BE2C (cell line): ENCODE results near the gene NUDT2.

Source experiments
- DNase-seq: peaks from one replicate; pipeline ENCODE4 v3.0.0-alpha.2; 2020
- H3K27me3 ChIP-seq: fragments of 250-450 bp; sonication (Bioruptor Pico); 2 replicates; pipeline ENCODE4 v1.5.1; 2020; ENCODE audit warnings: mild to moderate bottlenecking
- H3K36me3 ChIP-seq: fragments of 250-450 bp; sonication (Bioruptor Pico); 2 replicates; pipeline ENCODE4 v1.5.1; 2020; ENCODE audit warnings: mild to moderate bottlenecking
- H3K4me1 ChIP-seq: fragments of 250-450 bp; sonication (Bioruptor Pico); 2 replicates; pipeline ENCODE4 v1.5.1; 2020
- H3K4me3 ChIP-seq: 2 replicates; pipeline ENCODE4 v1.5.1; 2011; ENCODE audit warnings: low read depth, low read length
- H3K9me3 ChIP-seq: fragments of 250-450 bp; sonication (Bioruptor Pico); 2 replicates; pipeline ENCODE4 v1.5.1; 2020
- TF ChIP-seq, protein P1 (sequence below): IDR thresholded peaks from 2 replicates; pipeline ENCODE4 v1.5.1; 2012; ENCODE audit warnings: mild to moderate bottlenecking, low read depth, low read length

The NUDT2 gene

DNA sequence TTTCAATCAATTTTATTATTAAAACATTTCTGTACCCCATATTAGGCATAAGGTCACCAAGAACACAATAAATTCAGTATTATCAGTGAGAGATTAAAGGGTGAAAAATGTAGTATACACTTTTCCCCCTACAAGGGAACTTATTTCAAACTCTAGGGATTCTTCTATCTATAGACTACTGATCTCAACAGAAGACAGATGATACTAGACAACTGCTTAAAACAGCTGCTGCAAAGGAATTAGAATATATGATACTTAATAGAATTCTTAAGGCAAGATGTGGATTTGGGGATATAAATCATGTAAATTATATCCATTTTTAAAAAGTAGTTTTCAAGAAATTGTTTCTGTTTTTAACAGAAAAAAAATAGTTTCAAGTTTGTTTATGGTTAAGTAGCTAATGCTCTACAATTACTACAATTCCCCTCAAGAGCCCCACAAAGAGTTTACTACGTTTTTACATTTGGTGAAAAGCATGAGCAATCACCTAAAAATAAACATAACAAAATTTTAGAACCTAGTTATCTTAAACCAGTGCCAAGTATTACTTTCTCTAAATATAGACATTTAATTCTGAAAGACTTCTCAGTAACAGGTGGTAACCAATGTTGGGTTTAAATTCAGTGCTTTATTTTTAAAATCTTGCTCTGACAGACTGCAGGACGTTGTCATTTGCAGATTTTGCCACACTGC is 6.3 kb upstream of the NUDT2 start:
- Histone ChIP-seq H3K36me3 (no peaks in the 10 kb centered on the region), H3K9me3 (no peaks in the 10 kb centered on the region), H3K4me3 (no peak overlapping the region), H3K4me1 (no peaks in the 10 kb centered on the region; the same call in 1 of the 2 replicates), H3K27me3 (no peaks in the 10 kb centered on the region)
- TF ChIP-seq, protein P1, sequence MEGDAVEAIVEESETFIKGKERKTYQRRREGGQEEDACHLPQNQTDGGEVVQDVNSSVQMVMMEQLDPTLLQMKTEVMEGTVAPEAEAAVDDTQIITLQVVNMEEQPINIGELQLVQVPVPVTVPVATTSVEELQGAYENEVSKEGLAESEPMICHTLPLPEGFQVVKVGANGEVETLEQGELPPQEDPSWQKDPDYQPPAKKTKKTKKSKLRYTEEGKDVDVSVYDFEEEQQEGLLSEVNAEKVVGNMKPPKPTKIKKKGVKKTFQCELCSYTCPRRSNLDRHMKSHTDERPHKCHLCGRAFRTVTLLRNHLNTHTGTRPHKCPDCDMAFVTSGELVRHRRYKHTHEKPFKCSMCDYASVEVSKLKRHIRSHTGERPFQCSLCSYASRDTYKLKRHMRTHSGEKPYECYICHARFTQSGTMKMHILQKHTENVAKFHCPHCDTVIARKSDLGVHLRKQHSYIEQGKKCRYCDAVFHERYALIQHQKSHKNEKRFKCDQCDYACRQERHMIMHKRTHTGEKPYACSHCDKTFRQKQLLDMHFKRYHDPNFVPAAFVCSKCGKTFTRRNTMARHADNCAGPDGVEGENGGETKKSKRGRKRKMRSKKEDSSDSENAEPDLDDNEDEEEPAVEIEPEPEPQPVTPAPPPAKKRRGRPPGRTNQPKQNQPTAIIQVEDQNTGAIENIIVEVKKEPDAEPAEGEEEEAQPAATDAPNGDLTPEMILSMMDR = no peak
- DNase-seq = no peak

DNA sequence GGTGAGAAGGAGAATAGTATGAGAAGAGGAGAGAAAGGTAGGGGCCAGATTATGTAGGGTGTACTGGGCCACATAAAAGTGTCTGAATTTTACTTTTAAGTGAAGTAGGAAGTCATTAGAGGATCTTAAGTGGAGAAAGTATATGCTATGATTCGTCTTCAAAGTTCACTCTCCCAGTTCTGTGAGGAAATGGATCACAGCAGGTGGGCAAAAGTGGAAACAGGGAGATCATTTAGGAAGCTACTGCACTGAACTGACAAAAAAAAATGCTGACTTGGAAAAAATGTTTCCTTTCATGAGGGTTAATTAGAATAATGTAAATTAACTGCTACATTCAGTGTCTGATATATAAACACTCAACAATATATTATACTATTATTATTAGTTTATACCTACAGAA is 2.7 kb upstream of the NUDT2 start:
- TF ChIP-seq, protein P1 = no peak
- no peaks in the 10 kb centered on the region for H3K27me3 ChIP-seq
- H3K9me3 ChIP-seq = no peaks in the 10 kb centered on the region
- DNase-seq = no peak
- H3K4me3 ChIP-seq = no peak overlapping the region
- no peaks in the 10 kb centered on the region for H3K36me3 ChIP-seq
- H3K4me1 ChIP-seq = no peaks in the 10 kb centered on the region; the same call in 1 of the 2 replicates

DNA sequence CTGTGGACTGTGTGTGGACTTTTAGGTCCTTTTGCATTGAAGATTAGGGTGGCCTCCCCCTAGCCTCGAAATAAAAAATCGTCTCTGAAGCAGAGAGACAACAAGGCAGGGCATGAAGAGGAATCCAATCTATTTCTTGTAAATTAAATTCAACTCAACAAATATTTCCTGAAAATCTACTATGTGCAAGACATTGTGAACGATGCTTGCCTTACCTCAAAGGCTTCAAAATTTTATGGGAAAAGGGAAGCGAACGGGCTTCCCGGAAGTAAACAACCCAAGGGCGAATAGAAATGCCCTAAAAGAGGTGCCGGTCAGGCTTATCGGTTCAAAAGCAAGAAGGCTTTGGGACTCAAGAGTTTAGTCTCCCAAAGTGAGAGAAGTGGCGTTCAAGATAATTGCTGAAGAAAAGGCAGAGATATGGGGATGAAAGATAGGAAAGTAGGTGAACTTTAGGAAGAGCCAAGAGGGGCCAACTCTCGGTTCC is 826 bp upstream of the NUDT2 start:
- TF ChIP-seq, protein P1 = no peak
- no peak for DNase-seq
- no peaks in the 10 kb centered on the region for H3K9me3 ChIP-seq
- H3K4me1 ChIP-seq = no peaks in the 10 kb centered on the region; the same call in 1 of the 2 replicates
- peak overlapping the region; percentile 78 for H3K4me3 ChIP-seq
- no peaks in the 10 kb centered on the region for H3K27me3 ChIP-seq
- H3K36me3 ChIP-seq = no peaks in the 10 kb centered on the region

DNA sequence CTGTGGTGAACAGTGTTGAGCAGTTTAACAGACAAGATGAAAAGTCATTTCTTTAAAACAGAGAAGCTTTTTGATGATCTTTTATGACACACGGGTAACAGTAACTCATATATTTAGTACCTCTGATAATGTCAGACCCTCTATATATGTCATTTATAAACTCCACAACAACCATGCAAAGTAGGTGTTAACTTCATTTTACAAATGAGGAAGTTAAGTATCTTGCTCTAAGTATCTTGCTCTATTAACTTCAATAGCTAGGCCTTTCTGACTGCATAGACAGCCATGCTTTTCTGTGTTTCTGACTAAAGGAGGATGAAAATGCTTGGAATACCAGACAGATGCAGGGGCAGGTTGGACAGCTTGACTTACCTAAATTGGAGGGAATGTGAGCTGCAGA is 1.8 kb downstream of the NUDT2 start:
- no peaks in the 10 kb centered on the region for H3K4me1 ChIP-seq
- TF ChIP-seq, protein P1 = no peak
- H3K27me3 ChIP-seq = no peaks in the 10 kb centered on the region
- H3K4me3 ChIP-seq = no peak overlapping the region
- no peak for DNase-seq
- no peaks in the 10 kb centered on the region for H3K36me3 ChIP-seq
- H3K9me3 ChIP-seq = no peaks in the 10 kb centered on the region

DNA sequence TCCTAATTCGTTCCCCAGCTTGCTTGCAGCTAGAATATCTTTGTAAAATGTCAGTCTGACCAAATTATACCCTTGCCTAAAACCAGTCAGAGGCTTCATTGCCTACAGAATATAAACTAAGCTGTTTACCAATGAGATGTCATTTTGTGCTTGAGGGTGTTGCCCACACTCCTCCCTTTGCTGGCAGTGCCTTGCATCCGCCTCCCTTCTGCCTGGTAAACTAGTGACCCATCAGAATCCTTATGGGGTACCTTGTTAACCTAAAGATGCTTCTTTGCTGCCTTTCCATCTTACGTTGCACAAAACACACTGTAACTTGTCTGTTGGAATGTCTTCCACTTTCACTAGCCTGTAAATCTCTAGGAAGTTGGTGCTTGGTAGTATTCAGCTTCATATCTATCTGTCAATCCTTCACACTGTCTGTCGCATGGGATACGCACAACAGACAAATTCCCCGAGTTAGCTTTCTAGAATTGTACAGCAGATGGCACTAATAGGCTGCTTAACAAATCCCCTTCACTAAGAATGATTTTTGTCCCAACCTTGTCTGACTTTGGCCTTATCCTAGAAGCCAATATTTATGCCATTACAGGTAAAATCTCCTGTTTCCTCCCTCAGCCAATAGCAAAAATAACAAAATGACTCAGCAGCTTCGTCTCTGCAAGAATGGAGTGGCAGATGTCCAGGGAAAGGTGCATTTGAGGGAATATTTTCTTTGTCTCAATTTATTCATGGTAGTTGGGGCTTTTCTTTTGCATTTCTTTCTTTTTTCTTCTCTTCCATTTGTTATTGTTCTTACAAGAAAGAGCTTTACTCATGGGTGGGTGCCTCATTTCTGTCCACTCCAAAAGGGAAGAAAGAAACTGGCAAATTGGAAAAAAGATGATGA is 3.0 kb downstream of the NUDT2 start:
- H3K4me3 ChIP-seq = no peak overlapping the region
- H3K36me3 ChIP-seq = no peaks in the 10 kb centered on the region
- H3K27me3 ChIP-seq = no peaks in the 10 kb centered on the region
- no peaks in the 10 kb centered on the region for H3K4me1 ChIP-seq
- TF ChIP-seq, protein P1 = peak; percentile 80
- no peaks in the 10 kb centered on the region for H3K9me3 ChIP-seq
- no peak for DNase-seq
